HG02678 (cell line): Measurements from ENCODE around the gene VAX1.

ENCODE experiments used
- ATAC-seq: cut with Tn5 transposase; IDR thresholded peaks from one replicate; pipeline ENCODE4 v1.9.1; 2021; ENCODE audit warnings: mild to moderate bottlenecking, moderate library complexity; ENCODE audit not compliant: unreplicated experiment

VAX1 gene

DNA sequence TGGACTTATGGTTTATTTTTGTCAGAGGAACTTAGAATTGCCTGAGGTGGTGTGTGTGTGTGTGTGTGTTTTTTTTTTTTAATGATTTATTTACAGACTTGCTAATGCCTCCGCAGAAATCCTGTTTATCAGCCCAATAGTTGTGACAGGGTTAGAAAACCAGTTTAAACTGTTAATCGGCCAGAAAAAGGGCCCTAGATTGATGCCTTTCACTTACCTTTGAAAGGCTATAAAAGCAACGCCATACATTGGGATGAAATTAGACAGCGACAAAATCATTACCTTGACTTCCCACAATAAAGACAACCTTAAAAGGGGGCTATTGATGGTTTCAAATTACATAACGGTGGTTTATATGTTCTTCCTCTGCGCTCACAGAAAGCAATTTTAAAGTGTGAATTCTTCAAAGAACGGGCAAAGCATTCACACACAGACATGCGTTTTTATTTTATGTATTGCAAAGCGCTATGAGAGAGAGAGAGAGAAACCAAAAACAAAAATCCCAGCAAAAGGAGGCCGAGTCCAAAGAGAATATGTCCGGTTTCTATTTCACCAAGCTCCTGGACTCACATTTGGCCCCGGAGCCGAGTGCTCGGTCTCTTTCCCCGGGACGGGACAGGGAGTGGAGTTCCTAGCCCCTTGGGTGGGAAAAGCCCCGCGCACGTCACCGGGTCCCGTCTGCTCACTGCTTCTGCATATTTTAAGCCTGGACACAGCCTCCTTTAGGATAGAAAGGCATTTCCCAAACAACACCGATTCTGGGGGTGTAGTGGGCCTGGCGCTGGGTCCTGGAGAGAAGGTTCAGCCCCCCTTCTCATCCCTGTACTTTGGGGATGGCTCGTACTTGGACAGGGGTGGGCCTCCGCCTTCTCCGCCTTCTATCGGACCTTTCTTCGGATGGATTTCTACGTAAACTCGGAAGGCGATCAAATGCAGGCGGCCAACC is 26.8 kb upstream of the VAX1 start:
- ATAC-seq: no peak

DNA sequence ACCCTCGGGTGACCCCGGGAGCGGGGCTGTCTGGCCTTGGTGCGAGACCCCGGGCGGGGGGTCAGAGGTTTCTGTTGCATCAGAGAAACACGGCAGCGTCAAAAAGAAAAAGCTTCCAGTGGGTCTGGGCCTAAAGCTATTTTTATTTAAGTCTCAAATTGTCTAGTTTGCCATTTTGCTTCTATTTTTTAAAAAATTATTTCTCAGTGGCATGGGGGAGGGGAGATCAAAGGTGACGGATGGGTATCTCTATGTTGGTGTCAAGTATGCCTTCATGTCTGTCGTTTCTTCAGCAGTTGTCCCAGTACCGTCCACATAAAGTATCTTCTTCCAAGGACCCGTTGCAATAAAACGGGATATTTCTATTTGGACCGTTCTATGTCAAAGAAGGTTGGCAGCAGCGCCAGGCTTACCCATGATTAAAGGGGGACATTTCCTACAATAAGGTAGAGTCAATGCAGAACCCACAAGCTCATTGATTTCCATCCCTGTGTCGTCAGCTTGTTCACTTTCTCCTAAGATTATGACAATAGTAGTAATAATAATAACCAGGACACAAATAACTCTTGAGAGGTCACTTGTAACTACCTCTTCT is 26.0 kb upstream of the VAX1 start:
- no peak for ATAC-seq

DNA sequence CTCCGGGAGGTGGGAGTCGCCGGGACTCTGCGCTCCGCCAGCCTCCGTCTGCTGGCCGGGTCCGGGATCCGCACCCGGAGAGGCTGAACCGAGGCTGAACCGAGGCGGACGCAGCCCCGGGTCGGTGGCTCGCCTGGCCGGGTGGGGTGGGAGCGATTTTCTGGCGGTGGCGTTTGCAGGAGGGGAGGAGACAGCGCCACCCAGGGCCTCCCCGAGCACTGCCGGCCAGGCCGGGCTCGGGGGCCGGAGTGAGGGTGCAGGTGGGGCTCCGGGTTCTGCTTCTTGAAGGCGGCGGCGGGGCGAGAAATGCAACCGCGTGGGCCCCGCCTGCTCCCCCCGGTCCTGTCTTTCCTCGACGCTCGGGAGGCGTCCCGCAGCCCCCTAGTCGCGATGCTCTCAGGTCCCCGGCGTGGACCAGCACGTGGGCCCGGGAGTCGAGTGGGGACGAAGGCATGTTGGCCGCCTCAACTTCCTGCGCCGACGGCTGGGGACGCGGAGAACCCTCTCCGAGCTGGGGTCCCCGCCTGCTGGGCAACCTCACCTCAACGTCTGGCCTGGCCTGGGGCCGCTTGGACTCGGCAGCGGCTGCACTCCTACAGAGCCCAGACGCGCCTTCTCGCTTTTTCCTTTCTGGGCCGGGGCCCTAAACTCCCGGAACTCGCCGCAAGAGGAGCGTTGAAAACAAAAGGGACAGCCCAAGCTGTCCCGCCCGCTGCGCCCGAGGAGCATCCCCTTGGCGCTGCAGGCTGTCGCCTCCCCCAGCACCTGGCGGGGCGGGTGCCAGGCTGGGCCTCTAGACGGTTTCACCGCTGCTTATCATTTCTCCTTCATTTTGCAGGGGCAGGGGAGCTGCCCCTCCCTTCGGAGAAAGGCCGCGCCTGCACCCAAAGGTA is 25.2 kb upstream of the VAX1 start:
- ATAC-seq: no peak

DNA sequence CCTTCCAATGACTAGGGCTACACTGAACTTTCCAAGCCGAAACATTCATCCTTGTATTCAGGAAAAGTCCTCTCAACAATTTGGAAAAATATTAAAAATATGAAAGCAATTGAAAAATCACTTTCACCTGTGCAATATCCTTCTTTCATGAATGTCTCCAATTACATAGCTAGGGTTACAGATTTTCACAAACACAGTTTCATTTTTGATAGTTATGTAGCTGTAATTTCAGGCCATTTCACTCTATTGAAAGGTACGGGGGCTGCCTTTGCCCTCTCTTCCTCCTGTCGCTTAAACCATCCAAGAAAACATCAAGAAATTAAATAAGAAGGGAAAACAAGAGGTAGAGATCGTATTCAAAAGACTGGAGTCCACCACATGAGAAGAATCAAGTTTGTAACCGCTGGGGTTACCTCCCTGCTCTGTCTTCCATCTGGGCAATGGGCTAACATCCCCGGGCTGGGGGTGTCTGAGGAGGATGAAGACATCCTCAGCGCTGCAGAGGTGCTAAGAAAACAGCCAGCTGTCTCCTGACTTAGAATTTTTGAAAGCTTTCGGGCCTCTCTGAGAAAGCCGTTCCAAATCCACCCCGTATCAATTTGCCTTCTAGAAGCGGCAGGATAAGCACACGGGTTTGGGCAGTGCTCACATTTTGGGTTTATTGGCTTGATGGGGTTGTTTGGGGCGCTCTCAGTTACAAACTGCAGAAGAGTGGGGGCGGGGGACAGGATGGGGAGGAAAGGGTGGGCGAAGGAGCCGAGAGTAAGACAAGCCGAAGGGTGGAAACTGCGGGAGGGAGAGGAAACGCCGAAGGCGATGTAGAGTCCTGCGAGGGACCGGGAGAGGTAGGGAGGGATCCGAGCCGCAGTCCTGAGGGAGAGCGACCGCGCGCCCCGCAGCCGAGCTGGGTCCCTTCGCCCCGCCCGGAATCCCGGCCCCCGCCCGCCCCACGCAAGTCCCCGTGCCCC is 24.3 kb upstream of the VAX1 start:
- no peak for ATAC-seq

DNA sequence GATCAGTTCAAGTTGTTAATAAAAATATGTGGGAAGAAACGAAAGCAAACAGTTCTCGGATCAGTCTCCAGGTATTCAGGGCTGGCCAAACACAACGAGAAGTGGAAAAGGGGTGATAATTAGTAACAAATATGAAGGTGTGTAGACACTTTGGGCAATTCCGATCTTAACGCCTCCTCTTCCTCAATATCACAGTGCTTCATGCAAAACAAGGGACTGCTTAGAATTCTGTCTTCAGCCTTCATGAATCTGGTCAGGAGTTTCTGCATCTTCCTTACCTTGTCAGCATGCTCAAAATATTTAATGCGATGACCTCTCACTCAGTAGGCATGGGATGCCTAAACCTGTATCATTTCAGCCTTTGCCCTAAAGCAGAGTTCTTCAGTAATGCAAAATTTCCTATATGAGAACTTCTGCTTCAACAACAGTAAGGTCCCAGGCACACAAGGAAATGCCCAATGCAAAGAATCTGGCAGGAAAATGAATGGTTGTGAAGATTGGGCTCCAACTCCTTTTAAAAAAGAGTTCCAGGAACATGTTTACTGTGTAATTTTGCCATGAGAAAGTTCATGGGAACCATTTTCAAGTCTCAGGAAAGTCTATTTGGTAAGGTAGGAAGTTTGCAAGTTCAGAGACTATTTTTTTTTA is 23.4 kb upstream of the VAX1 start:
- ATAC-seq: no peak

DNA sequence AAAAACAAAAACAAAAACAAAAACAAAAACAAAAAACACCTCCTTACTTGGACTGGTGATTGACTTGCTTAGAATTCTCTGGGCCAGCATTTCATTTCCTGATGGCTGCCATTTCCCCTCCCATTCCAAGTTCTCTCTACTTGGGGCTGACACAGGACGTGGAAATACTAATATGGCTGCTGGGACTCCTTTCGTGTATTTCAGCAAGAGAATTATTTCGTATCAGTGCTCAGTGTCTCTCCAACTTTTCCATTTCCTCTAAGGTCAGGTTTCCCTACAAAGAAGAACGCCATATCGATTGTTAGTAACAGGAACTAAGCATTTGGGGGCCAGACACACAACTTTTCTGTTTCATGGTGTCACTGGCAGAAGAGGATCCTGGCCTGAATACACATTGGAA is 22.5 kb upstream of the VAX1 start:
- no peak for ATAC-seq

DNA sequence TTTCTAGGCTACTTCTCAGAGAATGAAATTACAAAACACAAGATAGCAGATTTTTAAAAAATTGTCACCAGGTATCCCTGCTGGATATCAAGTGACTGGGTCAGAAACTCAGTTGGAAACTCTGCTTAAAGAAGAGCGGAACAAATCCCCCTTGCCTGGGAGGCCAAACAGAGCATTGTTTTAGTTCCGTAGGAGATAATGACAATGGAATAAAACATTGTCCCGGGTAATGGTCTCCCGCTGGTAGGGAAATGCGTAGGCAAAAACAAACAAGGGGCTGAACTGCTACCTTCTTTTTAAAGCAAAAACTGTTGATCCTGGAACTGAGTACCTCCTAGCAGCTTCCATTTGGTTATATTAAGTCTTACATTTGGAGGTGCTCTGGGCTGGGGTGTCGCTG is 21.3 kb upstream of the VAX1 start:
- ATAC-seq: no peak

DNA sequence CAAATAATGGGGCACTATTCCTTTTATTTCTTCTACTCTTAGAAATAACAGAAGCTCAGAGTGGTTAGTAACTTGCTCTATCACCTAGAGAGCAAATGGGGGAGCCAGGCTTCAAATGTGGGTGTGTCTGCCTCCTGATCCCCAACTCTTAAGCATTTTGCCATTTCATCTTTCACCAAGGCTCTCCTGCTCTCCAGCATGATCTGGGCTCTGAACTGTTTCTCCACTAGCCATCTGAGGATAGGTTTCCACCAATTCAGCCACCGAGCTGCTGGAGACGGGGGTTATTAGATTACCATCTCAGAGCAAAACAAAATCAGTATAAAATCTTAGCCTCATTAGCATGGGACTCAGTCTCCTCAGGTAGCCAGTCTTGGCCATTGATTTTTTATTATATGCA is 20.2 kb upstream of the VAX1 start:
- ATAC-seq: no peak

DNA sequence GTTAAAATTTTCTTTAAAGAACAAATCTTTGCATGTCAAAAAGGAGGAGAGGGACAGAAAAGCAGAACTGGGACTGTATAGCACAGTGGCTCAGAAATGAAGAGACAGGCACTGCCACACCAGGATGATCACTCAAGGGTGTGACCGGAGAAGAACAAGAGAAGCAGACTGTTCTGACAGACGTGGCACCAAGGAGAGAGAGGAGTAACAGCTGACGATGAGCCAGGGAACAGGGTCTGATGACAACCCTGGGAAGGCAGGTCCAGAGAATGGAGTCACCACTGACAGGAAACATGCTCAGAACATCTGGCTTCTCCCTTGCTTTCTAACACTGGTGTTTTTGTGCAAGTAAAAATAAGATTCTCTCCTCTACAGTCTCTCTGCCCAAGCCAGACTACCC is 14.6 kb upstream of the VAX1 start:
- no peak for ATAC-seq

DNA sequence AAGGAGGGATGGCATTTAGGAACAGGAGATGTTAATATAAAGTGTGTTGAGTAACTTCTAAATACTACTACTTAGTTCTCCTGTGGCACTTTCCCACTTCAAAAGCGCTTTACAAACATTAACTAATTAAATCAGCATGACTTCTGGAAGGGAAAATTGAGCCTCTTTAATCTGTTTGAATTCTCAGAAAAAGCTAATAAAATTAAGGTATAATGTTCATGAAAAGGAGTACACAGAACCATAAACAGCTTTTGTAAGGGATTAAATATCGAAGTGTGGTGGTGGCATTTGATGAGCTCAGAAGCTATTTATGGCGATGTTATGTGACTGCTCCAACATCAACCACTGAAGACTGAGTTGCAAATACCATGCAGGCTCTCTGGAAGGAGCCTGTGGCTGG is 10.2 kb upstream of the VAX1 start:
- ATAC-seq: no peak

DNA sequence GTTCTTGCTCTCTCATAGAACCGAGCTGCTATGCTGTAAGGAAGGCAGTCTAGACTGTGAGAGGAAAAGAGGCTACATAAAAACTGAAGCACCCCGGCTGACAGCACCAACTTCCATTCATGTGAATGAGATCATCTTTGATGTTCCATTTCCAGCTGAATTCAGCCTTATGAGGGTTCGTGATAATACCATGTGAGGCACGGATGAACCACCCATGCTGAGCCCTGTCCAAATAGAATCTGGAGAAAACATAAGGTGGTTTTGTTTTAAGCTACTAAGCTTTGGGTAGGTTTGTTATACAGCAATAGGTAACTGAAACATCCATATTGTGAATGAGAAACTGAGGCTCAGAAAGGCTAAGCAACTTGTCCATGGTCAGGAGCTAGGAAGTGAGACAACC is 6.9 kb upstream of the VAX1 start:
- no peak for ATAC-seq

DNA sequence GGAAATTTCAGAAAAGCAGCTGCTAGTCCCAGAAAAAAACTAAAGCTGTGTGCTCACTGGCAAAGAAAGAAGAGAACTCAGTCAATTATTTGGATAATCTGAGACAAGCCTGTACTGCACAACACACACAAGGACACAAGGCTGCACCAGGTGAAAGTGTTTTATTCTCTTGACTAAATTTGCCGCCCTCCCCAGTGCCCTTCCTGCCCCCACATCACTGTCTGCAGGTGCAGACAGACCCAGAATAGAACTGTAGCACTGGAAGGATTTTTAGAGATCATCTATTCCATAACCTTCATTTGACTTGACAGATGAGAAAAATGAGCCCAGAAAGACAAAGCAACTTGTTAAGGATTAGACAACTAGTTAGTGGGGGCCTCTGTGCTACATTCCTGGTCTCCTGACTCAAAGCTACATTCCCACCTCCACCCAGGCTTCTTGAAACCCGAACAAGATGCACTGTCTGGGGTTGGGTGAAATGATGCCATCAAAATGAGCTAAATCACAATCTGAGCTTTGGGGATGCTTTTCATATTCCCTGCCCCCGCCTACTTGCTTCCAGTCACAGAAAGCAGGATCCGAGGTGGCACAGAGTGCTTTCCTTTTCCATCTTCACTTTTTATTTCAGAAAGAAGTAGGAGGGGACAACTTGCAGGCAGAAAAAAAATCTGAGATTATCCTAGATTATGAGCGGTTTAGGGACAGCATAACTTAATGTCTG is 5.2 kb upstream of the VAX1 start:
- ATAC-seq: no peak

DNA sequence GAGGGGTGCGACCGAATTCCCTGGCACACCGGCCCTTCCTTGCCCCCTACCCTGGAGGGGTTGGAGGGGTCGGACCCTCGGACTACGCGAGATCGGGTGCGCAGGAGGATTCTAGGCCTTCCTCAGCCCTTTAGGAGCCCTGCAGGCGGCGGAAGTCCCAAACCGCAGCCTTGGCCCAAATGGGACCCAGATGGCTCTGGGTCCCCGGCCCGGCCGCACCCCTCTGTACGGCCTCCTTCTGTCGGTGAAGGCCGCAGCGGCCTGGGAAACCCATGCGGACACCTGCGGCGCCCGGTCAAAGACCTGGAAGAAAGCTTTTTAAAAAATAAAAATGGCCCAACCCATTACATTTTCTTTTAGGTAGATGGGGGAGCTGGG is 2.4 kb upstream of the VAX1 start:
- no peak for ATAC-seq

DNA sequence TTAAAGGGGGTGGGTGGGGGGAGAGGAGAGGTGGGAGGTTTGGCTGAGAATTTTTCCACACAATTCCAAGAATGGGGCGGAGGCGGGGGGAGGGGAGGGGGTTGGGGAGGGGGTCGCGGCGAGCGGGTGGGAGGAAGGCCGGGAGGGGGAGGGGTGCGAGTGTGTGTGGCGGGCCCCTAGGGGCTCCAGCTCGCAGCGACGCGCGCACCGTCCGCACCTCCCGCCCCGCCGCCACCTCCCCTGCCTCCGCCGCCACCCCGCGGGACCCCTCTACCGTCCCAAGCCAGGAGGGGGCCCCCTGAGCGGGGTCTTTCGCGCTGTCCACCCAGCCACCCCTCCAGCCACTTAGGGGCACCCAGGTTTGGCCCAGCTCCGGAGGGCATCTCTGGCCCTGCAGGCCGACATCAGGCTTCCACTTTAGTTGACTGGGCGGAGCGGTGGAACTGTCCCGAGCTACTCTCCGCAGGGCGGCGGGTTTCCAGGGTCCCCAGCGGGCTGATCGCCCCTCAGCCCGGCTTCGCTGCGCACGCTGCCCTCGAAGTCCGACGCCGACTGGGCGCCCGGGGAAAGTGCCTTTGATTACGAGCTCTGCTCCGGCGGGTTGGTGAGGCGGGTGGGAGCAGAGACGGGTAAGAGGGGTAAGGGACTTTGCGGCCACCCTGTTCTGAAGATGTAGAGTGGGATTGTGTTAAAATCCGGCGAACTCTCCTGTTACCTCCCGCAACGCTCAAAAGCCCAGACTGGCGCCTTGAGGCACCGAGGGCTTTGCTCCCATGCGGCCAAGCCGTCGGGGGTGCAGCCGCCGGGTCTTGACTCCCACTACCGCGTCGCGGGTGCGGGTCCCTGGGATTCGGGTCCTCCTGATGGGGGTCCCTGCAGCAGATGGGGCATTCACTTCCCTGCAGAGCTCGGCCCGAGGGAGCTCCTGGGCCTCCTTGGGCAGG is 1.8 kb upstream of the VAX1 start:
- no peak for ATAC-seq

DNA sequence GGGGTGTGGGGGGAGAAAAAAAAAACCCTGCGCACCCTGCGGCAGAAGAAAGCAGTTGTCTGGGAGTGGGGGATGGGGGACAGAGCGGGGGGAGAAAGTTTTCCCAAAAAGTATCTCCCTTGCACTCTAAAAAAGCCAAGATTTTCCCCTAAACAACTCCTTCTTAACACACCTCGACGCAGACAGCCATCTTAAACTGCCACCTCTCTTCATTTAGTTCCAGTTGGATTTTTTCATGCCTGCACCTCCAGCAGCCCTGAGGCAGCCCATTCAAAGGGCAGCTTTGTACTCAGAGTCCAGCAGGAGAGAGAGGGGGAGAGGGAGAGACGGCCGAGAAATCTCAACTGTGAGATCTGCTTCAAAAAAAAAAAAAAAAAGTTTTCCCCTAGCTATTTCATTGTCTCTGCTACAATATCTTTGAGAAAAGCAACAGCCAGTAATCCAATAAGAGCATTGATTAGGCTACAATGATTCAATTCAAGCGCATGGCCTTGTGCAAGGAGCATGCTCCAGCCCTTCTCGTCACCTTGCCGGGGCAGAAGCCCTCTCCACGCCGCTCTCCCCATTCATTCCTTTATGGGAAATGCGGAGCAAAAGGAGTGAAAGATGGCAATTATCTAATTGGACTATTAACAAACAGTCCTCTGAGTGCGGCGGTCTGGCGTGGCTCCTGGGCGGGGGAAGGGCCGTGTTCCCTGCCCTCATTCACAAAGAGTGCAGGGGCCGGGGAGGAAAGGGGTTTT is 939 bp upstream of the VAX1 start:
- ATAC-seq: no peak

DNA sequence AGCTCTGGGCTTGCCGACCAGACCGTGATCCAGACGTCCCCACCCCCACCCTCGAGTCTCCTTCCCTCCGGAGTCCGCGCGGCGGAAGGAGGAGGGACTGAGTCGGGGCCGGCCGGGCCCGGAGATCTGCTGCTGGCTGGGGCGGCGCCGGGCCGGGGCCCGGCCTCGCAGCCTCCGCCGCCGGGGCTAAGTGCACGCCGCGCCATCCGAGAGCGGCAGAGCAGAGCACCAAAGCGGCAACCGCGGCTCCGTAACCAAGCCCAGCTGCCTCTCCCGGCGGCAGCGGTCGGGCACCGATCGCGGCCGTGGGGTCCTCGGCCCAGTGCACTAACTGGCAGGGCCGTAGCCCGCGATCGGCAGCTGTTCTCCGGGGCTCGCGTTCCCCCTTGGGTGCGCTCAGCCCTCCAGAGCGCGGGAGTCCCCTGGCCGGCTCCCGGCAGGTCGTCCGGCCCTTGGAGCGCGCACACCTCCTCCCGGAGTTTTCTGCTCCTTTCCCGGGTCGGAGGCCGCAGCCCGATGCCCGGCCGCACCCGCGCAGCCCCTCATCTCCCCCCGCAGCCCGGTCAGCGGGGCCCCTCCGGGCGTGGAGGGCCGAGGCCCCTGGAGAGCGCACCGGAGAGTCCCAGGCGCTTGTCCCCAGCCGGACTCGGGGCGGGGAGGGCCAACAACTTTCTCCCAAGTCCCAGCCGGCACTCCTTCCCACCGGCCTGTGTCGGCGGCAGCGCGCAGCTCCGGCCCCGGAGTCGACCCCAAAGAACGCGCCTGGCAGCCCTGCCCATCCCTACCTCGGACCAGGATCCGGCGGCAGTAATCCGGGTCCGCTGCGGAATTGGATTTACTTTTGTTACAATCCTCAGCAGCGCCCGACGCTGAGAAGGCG is 799 bp downstream of the VAX1 start:
- ATAC-seq: no peak
